ENCODE measurements around the gene HERPUD2.
"Not testable (repeated sequence)": the region's sequence is repeated elsewhere in the genome, so short reads cannot be mapped to it uniquely, and the experiment has no call there.

Gene HERPUD2

DNA sequence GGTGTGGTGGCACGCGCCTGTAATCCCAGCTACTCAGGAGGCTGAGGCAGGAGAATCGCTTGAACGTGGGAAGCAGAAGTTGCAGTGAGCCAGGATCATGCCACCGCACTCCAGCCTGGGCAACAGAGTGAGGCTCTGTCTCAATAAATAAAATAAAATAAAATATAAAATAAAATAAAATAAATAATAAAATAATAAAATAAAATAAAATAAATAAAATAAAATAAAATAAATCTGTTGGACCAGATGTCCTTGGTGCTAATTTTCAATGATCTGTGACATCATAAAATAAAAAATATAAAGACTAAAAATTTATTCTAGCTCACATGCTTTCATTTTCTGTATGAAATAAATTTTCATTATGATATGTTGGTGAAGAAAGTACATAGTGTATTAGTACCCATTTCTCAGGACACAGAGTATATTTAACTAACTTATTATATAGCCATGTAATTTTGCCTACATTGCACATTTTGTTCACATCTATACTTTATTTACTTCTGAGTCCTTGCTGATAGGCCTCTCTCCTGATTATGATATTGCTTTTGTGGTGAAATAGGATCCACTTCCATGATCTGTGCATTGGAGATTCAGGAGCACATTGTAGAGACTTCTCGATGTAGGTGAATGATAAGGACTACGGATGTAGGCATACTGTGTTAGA lies 17.8 kb upstream of the HERPUD2 start:
- no peak for DNase-seq

DNA sequence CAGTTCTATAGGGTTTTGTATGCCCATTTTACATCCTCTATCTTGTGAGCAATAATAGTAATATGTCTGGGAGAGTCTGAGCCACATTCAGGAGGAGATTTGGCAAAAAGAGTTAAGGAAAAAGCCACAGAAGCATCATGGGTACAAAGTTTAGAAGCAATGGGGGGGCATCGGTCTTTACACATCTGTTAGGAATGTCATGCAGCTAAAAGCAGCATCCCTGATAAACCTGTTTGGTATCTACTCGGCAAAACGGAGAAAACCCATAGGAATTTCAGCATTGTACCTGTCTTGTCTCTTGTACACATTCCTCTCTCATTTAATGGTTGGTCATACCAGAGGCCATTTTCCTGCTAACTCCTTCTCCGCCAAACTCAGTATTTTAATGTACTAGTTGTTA lies 12.5 kb upstream of the HERPUD2 start:
- no peak for DNase-seq

DNA sequence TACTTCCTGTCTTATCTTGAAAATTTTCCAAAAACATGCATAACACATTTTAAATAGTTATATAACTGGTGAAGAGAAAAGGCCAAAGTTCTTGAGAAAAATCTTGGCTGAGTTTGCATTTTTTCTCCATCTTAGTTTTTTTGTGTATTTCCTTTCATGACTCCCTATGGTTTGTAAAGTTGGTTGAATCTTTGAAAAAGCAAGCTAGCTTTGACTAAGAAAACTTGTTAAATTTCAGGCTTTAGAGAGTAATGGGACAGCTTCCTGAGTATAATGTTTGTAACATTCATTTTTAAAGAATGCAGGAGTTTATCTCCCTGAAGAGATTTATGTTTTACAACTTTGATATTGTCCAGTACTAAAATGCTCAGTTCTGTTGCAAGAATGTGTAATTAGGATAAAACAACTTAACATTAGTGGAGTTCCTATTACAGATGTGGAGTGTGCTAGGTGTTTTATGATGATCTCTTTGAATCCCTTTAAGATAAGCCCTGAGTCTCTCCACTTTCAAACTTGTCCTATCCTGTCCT lies 11.1 kb upstream of the HERPUD2 start:
- no peak for DNase-seq

DNA sequence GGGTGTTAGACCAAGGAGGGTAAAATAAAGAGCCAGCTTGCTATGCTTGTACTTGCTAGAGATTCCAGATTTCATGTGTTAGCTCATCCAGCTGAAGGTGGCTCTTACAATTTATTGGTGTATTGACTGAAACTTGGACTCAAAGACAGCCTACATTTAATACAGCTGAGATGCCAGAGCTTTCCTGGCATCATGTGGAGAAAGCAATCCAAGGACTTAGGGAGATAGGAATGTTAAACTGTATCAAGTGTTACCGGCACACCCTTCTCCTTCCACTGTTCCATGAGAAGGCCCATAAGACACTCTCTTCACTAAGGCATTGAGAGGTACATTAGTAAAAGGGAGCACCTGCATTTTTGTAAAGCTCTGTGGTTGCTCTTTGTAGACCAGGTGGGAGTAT lies 9.3 kb upstream of the HERPUD2 start:
- no peak for DNase-seq

DNA sequence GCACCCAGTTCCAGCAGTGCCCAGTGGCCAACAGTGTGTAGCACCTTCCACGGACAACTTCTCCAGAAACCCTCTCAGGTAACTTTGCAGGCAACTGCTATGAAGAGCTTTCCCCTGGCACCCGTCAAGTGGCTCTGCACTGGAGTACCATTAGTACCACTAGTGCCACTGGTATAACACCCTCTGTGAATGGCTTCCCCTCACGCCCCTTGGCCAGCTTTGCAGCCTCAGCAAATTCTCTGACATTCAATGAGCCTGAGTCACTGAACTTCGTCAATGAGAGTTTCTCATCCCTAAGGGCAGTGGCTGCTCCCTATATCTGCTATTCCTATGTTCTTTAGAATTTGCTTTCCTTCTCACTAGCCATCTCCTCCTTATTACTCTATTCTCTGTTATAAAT lies 7.6 kb upstream of the HERPUD2 start:
- no peak for DNase-seq

DNA sequence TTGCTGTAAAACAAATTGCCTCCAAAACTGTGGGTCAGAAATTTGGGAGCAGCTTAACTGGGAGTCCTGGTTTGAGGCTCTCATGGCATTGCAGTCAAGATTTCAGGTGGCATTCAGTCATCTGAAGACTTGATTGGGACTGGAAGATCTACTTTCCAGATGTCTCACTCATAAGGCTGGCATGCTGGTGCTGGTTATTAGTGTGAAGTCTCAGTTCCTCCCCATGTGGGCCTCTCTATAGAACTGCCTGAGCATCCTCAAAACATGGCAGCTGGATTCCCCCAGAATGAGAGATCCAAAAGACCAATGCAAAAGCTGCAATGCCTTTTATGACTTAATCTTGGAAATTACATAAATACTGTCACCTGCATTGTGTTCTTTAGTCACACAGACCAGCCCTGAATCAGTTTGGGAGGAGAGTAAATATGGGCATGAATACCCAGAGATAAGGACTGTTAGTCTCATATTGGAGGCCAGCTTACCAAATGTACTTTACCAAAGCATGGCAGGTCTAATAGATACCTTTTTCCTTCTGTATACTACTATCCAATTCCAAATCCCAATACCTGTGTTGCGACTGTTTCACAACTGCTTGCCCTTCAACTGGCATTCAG lies 6.5 kb upstream of the HERPUD2 start:
- DNase-seq, result no peak

DNA sequence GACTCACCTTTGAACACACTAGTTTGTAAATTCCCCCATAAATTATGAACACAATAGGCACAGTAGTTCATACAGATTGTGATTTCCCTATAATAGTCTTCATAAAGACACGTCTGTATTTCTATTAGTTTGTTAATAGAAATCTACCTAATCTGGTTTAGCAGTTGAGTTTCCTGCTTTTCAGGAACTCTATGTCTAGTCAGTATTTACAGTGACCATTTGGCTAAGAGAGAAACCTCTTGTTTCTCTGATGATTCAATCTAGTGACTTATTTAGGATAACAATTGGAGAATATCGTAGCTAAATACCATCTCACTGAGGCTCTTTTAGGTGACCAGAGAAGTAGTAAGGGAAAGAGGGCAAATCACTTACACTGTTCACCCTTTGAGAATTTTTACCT lies 5.9 kb upstream of the HERPUD2 start:
- DNase-seq, result no peak

DNA sequence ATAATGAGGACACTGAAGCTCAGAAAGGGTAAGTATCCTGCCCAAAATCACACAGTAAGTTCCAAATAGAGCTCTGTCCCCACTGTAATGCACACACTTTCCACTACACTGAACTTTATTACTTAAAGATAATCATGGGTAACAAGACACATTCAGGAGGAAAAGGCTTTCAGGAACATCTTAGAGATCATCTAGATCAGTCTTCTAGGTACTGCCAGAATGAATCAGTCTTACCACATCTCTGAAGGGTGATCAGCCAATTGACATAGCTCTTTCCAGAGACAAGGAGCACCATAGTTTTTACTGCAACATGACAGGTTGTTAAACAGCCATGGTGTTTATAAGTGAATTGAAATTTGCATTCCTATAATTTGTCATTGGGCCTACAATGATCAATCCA lies 5.4 kb upstream of the HERPUD2 start:
- no peak for DNase-seq

DNA sequence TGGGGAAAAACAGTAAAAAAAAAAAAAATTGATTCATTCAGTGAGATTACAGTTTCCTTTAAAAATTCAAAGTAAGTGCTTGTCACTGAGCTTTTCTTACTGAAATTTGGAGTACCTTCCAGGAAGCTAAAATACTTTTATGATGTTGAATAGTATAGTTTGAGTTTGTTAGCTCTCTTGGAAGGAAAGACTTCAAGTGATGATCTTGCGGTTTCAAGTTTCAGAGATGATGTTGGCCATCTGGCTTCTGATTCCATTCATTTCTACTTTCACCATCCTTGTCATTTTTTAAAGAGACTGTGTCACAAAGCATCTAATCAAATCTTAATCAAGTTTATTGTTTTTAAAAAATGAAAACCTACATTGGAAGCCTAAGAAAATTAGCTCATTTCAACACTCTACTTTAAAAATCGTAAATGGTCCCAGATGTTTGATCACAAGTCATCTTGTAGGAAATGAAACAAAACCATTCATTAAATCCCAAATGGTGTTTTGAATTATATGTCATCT lies 4.9 kb upstream of the HERPUD2 start:
- no peak for DNase-seq

DNA sequence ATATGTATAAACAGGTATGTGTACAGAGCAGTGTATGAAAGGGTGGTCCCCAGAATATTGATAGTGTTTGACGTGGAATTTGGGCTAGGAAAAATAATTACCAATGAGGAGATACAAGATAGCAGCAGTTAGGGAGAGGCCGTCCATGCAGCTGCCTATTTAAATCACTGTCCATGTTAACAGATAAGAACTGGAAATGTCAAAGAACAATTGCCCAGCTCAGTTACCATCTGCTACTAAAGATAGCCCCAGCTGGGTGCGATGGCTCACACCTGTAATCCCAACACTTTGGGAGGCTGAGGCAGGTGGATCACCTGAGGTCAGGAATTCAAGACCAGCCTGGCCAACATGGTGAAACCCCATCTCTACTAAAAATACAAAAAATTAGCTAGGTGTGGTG lies 3.4 kb upstream of the HERPUD2 start:
- not testable (repeated sequence) for DNase-seq

DNA sequence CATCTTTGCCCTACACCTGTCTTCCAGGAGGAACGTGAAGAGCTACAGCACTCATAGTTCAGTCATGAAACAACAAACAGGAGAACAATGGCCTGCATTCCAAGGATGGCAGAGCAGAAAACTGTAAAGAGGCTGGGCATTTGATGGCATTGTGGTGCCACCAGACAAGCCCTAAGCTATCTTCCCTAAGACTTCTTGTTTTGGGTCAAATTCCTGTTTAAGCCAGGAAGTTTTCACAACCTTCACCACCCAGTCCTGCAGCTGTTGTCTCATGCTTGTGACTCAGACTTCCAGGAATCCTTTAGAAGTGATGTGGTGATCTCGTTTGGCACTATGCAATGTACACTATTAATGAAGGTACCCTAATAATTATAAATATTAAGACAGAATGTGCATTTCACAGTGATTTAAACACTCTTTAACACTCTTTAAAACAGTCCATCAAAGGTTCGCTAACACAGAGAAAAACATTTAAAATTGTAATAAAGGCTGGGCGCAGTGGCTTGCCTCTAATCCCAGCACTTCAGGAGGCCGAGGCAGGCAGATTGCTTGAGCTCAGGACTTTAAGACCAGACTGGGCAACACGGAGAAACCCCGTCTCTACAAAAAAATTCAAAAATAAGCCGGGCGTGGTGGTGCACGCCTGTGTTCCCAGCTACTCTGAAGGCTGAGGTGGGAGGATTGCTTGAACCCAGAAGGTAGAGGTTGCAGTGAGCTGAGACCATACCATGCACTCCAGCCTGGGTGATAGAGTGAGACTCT lies 2.7 kb upstream of the HERPUD2 start:
- DNase-seq, result no peak

DNA sequence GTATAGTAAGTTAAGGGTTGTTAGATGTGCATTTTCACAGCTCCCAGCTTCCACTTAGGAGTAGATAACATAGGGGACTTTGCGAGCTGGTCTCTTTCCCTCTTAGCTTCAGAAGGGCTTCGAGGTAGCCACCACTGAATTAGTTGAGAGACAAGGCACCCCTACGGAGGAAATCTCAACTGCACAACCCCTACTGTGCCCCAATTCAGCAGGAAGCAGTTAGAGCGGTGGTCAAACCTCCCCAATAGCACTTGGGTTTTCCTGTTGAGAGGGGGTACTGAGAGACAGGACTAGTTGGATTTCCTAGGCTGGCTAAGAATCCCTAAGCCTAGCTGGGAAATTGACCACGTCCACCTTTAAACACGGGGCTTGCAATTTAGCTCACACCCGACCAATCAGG lies 1.1 kb upstream of the HERPUD2 start:
- no peak for DNase-seq

DNA sequence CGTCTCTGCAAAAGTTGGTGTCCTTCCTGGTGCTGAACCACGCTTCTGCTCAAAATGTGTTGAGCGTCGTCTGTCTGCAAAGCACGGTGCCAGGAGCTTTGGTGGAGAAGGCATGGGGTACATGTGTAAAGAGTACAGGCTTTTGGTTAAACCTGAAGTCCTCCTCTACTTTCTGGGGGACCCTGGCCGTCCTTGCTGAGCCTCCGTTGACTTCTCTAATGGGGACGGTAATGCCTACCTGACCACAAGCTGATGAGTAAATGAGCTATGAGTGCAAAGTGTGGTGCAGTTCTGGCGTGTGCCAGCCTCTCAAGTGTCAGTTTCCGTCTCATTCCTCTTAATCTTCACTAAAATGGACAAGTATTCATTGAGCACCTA lies 527 bp upstream of the HERPUD2 start:
- DNase-seq, result peak in 1 of 2 donors; percentile 14

DNA sequence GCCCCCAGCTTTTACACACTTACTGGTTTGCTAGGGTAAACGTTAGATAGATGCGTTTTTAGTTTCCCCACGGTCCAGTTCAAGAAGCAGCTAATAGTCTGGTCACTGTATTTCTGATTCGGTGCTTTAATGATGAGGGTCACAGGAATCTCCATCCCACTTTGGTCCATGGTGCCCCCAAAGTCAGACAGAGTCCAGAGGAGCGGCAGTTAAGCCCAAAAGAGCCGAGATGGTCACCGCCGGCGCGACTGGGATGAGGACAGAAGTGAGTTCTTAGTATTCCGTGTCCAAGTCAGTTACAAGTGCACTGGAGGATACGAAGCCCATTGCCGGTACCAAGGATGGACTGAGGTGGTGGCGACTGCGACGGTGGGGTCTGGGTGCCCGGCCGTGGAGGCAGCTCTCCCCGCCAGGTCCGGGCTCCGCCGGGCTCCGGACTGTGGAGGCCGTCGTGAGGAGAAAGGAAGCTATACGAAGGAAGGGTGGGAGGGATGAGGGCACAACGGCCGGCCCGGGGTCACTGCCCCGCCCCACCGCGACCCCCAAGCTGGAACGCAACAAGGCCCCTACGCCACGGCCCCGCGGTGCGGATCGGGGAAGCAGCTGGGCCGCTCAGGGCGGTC lies 663 bp downstream of the HERPUD2 start:
- DNase-seq, result no peak

DNA sequence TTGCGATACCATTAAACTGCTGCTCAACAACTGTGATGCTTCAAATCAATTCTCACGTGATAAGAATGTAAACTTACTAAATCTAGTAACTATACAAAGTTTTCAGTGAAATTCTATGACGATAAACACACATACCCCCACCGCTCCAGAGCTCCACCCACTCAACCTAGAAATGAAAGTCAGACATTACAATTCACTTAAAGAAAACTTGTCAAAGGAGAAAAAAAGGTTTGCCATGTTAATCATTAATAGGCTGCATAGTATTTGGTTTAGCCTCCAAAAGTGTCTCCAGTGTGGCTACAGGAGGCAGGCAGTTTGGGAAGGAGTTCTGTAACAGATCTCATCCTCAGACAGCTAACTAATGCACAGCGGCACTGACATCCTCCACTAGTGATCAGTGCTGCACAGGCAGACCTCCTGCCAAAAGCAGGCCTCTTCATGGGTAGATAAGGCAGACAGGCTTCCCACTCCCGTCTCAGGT lies 3.1 kb downstream of the HERPUD2 start:
- DNase-seq, result peak; percentile 19 to 32

DNA sequence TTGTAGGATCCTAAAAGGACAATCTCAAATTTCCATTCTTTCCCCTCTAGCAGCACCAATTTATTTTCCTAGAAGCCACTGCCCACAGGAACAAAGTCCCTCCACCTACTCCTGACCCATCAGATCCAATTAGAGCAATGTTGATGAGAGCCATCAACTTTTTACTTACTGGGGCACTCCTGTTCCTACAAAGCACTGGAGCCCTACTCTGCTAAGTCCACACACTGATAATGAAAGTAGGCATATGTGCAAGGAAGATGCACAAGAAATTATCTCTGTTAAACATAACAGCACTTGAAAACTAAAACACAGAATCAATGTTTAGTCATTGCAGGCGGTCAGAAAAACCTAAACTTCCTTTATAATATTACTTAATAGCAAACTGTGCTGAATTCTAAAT lies 3.6 kb downstream of the HERPUD2 start:
- no peak for DNase-seq

DNA sequence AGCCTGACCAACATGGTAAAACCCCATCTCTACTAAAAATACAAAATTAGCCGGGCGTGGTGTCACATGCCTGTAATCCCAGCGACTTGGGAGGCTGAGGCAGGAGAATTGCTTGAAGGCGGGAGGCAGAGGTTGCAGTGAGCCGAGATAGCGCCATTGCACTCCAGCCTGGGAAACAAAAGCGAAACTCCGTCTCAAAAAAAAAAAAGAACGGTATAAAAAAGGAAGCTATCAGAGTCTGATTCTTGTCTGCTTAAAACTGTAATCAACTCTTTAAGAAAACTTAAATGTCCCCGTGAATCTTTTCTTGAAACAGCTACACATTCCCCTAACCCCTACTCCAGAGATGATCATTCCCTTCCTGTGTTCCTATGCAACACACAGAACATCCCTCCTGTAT lies 4.3 kb downstream of the HERPUD2 start:
- not testable (repeated sequence) for DNase-seq

DNA sequence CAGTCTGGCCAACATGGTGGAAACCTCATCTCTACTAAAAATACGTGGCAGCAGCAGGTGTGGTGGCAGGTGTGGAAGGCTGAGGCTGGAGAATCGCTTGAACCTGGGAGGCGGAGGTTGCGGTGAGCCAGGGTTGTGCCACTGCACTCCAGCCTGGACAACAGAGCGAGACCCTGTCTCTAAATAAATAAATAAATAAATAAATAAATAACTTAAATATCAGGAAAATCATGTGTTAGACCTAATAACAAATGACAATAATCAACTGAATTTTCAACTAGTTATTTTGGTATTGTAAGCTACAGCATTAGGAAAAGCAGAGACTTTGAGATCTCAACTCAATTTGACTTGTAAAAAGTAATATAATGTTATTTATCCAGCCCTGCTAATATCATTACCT lies 9.2 kb downstream of the HERPUD2 start:
- DNase-seq, result no peak

DNA sequence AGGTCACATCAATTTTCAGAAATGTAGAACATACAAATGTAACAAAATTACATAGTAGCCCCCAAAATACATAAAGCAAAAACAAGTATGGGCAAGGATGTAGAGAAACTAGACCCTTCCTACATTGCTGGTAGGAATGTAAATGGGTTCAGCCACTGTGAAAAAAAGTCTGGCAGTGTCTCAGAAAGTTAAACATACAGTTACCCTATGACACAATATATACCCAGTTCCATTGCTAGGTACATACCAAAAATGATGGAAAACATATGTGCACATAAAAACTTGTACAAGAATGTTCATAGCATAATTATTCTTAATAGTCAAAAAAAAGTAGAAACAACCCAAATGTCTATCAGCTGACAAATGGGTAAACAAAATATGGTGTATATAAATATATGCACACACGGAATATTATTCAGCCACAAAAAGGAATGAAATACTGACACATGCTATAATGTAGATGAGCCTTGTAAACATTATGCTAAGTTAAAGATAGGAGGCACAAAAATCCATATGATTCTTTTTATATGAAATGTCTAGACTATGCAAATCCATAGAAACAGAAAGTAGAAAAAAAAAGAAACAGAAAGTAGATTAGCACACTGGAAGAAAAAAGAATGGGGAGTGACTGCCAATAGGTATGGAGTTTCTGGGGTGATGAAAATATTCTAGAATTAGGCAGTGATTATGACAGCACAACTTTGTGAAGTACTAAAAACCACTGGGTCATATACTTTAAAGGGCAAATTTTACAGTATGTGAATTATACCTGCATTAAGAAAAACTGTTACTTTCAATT lies 13.5 kb downstream of the HERPUD2 start:
- DNase-seq, result no peak

DNA sequence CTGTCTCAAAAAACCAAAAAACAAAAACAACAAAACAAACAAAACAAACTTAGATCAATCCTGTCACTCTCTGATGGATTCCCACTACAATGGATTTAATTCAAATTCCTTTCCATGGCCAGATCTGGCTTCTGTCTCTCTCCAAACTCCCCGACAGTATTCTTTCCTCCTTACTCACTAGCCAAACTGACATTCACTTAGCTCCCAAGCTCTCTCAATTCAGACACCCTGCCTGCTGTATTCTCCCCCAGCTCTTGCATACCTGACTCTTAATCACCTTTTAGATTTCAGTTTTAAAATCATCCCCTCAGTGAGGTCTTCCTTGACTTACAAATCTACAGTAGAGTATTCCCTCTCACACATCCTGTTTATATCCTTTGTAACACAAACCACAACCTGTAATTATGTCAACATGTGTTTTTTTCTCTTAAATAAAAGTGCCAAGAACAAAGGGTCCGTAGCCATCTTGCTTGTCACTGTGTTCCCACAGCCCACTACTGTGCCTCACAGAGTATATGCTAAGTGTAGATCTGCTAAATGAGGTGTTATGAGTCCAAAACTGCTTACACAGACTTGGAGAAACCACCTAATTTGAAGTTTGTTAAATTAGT lies 14.4 kb downstream of the HERPUD2 start:
- no peak for DNase-seq

DNA sequence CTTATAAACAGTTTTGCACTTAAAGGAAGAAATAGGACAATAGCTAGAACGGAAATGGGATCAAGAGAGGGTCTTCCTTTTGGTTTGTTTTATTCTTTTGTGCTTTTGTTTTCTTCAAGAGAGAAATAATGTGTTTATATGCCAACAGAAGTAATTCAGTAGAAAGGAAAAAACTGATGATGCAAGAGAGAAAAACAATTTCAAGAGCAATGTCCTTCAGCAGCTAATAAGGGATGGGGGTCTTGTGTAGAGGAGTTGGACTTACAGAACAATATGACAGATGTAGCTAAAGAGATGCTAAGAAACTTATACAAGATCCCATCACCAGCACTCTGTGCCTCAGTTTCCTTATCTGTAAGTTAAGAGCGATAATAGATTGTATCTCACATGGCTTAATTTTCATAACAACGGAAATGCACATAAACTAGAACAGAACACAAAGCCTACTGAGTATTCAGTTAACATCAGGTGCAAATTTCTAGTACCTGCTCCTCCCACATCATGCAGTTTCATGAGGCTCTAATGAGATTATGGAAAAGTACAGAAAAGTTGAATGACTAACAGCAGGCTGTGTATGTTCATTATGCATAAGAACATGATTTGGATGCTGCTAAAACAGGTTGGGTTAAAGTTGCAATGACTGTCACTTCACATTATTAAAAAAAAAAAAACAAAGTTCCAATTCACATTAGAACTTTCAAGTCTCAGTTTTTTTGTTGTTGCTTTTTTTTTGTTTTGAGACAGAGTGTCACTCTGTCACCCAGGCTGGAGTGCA lies 17.2 kb downstream of the HERPUD2 start:
- no peak for DNase-seq

Measured in activated CD4-positive, alpha-beta T cell treated with anti-CD3 and anti-CD28 coated beads for 4 hours (primary cell).